Measurements from ENCODE around the gene MAP2. TPM values are rescaled to one million over a fixed set of nuclear protein-coding genes. Genes with fewer than 3 reads are reported as not detected.

Gene MAP2
- total RNA-seq, 1 experiment from 2014 or later, result 7.4 TPM

DNA sequence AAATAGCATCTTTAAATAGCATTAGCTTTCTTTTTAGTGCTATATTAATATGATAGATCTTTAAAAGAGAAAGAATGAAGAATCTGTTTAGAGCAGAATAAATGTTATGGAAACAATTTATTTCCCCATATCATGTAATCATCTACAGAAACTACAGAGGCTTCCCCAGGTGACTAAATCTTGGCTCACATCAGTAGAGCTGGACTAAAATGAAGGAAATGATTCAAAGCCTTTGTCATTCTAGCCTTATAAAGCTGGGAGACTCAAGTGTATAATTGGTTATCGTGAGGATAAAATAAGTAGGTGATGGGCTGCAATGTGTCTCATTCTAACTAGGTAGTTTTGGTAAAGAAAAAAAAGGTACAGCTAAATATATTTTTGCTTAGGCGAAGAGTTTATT, 264.5 kb downstream of the MAP2 start:
- Histone ChIP-seq H3K9ac (ENCODE audit: low read length) (no peak overlapping the region), H3K4me1 (ENCODE audit: control insufficient read depth in 1 of 2, insufficient read depth in 2 of 2, low read length in 2 of 2) (no peaks in the 10 kb centered on the region), H3K4me2 (ENCODE audit: low read length) (no peak overlapping the region), H3K79me2 (ENCODE audit: insufficient read depth, low read length) (no peaks in the 10 kb centered on the region), H3K27ac (ENCODE audit: low read depth, low read length) (no peak overlapping the region), H3K36me3 (ENCODE audit: control insufficient read depth in 1 of 2, insufficient read depth in 2 of 2, low read length in 2 of 2) (no peaks in the 10 kb centered on the region), H3K9me3 (ENCODE audit: control insufficient read depth in 1 of 2, insufficient read depth in 1 of 2, low read depth in 1 of 2, low read length in 2 of 2) (no peaks in the 10 kb centered on the region), H3K27me3 (ENCODE audit: insufficient read depth, low read length) (no peaks in the 10 kb centered on the region), H2AFZ (ENCODE audit: low read depth, low read length, poor library complexity, severe bottlenecking) (no peak overlapping the region), H3K9me2 (ENCODE audit: insufficient read depth) (no peaks in the 10 kb centered on the region), H4K20me1 (ENCODE audit: insufficient read depth) (no peaks in the 10 kb centered on the region), H3K4me3 (replicated peaks in 1 of 2; ENCODE audit: low read depth in 1 of 2, low read length in 2 of 2) (no peak overlapping the region)
- intact Hi-C loops (cut with micrococcal nuclease), result no loop called here
- ChIA-PET POLR2A (no interaction called here), CTCF (no interaction called here), RAD21 (ENCODE audit: low non-redundant PET in 1 of 2, low total read pairs in 2 of 2, uncharacterized antibody in 2 of 2, unreplicated experiment in 2 of 2) (no interaction called here)
- TF ChIP-seq, protein P1, sequence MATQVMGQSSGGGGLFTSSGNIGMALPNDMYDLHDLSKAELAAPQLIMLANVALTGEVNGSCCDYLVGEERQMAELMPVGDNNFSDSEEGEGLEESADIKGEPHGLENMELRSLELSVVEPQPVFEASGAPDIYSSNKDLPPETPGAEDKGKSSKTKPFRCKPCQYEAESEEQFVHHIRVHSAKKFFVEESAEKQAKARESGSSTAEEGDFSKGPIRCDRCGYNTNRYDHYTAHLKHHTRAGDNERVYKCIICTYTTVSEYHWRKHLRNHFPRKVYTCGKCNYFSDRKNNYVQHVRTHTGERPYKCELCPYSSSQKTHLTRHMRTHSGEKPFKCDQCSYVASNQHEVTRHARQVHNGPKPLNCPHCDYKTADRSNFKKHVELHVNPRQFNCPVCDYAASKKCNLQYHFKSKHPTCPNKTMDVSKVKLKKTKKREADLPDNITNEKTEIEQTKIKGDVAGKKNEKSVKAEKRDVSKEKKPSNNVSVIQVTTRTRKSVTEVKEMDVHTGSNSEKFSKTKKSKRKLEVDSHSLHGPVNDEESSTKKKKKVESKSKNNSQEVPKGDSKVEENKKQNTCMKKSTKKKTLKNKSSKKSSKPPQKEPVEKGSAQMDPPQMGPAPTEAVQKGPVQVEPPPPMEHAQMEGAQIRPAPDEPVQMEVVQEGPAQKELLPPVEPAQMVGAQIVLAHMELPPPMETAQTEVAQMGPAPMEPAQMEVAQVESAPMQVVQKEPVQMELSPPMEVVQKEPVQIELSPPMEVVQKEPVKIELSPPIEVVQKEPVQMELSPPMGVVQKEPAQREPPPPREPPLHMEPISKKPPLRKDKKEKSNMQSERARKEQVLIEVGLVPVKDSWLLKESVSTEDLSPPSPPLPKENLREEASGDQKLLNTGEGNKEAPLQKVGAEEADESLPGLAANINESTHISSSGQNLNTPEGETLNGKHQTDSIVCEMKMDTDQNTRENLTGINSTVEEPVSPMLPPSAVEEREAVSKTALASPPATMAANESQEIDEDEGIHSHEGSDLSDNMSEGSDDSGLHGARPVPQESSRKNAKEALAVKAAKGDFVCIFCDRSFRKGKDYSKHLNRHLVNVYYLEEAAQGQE (IDR thresholded peaks at IDR 0.05; ENCODE audit: low read depth), result no peak
- no peak for TF ChIP-seq RAD21 (IDR thresholded peaks at IDR 0.05; ENCODE audit: low read depth)
- TF ChIP-seq ZNF274 (IDR thresholded peaks at IDR 0.05; ENCODE audit: low read depth, low read length), result no peak
- TF ChIP-seq SRF (IDR thresholded peaks at IDR 0.05; ENCODE audit: low read depth), result no peak
- TF ChIP-seq EGR1 (IDR thresholded peaks at IDR 0.05; ENCODE audit: low read depth), result no peak
- TF ChIP-seq, protein P2, sequence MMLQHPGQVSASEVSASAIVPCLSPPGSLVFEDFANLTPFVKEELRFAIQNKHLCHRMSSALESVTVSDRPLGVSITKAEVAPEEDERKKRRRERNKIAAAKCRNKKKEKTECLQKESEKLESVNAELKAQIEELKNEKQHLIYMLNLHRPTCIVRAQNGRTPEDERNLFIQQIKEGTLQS (IDR thresholded peaks at IDR 0.05), result no peak
- TF ChIP-seq ELF1 (IDR thresholded peaks at IDR 0.05; ENCODE audit: borderline replicate concordance, low read depth), result no peak
- TF ChIP-seq, protein P3, sequence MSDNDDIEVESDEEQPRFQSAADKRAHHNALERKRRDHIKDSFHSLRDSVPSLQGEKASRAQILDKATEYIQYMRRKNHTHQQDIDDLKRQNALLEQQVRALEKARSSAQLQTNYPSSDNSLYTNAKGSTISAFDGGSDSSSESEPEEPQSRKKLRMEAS (IDR thresholded peaks at IDR 0.05), result no peak
- TF ChIP-seq EZH2phosphoT487 (IDR thresholded peaks at IDR 0.05; ENCODE audit: borderline replicate concordance), result no peak
- TF ChIP-seq ZFX (IDR thresholded peaks at IDR 0.05), result no peak
- no peak for TF ChIP-seq POLR2A (IDR thresholded peaks at IDR 0.05; ENCODE audit: borderline replicate concordance, extremely low read depth, insufficient read depth, insufficient read length)
- no peak for TF ChIP-seq CBX3 (IDR thresholded peaks at IDR 0.05; ENCODE audit: low read depth)
- TF ChIP-seq CEBPB (IDR thresholded peaks at IDR 0.05; ENCODE audit: low read depth), result no peak
- TF ChIP-seq, protein P4, sequence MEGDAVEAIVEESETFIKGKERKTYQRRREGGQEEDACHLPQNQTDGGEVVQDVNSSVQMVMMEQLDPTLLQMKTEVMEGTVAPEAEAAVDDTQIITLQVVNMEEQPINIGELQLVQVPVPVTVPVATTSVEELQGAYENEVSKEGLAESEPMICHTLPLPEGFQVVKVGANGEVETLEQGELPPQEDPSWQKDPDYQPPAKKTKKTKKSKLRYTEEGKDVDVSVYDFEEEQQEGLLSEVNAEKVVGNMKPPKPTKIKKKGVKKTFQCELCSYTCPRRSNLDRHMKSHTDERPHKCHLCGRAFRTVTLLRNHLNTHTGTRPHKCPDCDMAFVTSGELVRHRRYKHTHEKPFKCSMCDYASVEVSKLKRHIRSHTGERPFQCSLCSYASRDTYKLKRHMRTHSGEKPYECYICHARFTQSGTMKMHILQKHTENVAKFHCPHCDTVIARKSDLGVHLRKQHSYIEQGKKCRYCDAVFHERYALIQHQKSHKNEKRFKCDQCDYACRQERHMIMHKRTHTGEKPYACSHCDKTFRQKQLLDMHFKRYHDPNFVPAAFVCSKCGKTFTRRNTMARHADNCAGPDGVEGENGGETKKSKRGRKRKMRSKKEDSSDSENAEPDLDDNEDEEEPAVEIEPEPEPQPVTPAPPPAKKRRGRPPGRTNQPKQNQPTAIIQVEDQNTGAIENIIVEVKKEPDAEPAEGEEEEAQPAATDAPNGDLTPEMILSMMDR (IDR thresholded peaks at IDR 0.05 in 2 of 3, conservative IDR thresholded peaks at IDR 0.05 in 1 of 3; ENCODE audit: borderline replicate concordance in 1 of 3, insufficient read depth in 1 of 3, low read depth in 2 of 3, low read length in 2 of 3), result no peak
- TF ChIP-seq SIN3A (IDR thresholded peaks at IDR 0.05; ENCODE audit: low read depth), result no peak
- no peak for TF ChIP-seq TCF7L2 (IDR thresholded peaks at IDR 0.05; ENCODE audit: borderline replicate concordance, extremely low read depth, insufficient read depth, insufficient read length)
- TF ChIP-seq EZH2 (IDR thresholded peaks at IDR 0.05), result no peak
- no peak for DNase-seq (ENCODE audit: low read depth, low spot score)
- no peak for ATAC-seq
- BruUV-seq (replicated peaks), result no TSS peak
